WI38 (cell line): ENCODE measurements around the gene SLC8A3.

Experiments
- H3K4me3 ChIP-seq: 2 replicates; pipeline ENCODE4 v1.5.1; 2011; ENCODE audit warnings: low read depth, mild to moderate bottlenecking, control low read depth, low read length
- CTCF ChIP-seq: IDR thresholded peaks from 2 replicates; pipeline ENCODE4 v1.5.1; 2012; ENCODE audit warnings: low read depth, mild to moderate bottlenecking, control low read depth, low read length

The SLC8A3 gene

DNA sequence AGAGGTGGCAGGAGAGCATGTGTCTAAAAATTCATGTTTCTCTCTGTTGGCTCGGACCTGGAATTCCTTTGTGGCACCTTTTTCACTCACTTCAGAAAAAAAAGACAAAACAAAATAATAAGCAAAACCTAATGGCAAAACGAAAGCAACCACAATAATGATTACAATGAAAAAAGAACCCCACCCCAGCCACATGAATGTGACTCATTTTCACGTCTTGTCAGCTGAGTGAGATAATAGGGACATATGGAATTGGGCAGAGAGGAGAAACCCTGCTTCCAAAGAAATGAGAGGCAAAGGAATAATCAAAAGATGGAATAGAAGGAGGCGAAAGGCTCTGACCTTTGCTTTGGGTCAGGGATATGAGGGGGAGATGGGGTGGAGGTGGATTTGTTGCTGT is 143.4 kb downstream of the SLC8A3 start:
- TF ChIP-seq CTCF = no peak
- H3K4me3 ChIP-seq = no peak overlapping the region

DNA sequence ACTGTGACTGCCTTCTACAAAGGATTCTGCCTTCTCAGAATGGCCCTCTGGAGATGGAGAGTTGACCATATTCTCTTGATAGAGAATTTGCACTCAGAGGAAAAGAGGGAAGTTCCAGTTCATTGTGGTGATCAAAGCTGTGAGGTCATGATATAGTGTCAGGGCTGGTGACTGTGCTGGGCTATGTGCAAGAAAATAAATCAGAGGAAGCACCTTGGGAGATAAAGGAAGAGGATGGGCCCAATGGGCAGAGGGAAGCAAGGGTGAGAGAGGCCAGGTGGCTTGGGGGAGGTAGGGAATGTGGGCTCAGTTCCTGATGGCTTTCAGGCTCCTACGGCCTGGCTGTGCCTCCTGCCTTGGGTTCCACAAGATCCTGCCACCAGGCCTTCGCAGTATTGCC is 145.8 kb downstream of the SLC8A3 start:
- no peak overlapping the region for H3K4me3 ChIP-seq
- TF ChIP-seq CTCF = no peak

GRCh38 chr14:70036665-70037064 is 152.1 kb downstream of the SLC8A3 start:
- no peak for TF ChIP-seq CTCF
- no peak overlapping the region for H3K4me3 ChIP-seq

GRCh38 chr14:70034257-70034656 is 154.5 kb downstream of the SLC8A3 start:
- no peak for TF ChIP-seq CTCF
- H3K4me3 ChIP-seq = no peak overlapping the region

GRCh38 chr14:70033561-70033960 is 155.2 kb downstream of the SLC8A3 start:
- no peak for TF ChIP-seq CTCF

DNA sequence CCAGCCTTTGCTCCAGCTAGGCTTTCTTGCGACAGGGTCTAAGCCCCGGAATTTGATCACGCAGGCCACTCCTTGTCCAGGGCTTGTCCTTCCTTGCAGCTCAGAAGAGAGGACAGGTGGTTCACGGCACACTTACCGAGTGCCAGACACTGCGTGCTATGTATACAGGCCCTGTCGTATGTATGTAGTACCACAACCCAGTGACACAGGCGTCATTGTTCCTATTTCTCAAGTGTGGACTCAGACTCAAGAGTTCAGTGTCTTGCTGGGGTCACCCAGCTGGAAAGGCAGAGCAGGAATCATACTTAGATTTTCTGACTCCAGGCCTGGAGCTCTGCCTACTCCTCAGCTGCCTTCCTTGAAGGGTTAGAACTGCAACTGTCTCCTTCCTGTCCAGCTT is 155.6 kb downstream of the SLC8A3 start:
- no peak for TF ChIP-seq CTCF
- H3K4me3 ChIP-seq = no peak overlapping the region

More at GRCh38 chr14:70033561-70033960, 155.2 kb downstream of the SLC8A3 start:
- no peak overlapping the region for H3K4me3 ChIP-seq

- TF ChIP-seq CTCF = no peak
- no peak overlapping the region for H3K4me3 ChIP-seq
Observed at GRCh38 chr14:70032447-70032846, 156.3 kb downstream of the SLC8A3 start.
